Subcutaneous adipose tissue (tissue), 4 donors: Measurements from ENCODE around the gene FOXP1. TPM values are rescaled to one million over a fixed set of nuclear protein-coding genes. Genes with fewer than 3 reads are reported as not detected.

ENCODE experiments used
- total RNA-seq, 4 donors: library from RNA; depleted of rRNA; stranded (reverse); fragments of >200 nt; gene quantifications; one replicate each; pipeline ENCODE4 v1.1.0, GENCODE V29; 2016
- TF ChIP-seq, protein P1 (sequence below): fragments of 450-650 bp; IDR thresholded peaks from one replicate; pipeline ENCODE4 v1.5.1; 2016; ENCODE audit warnings: low read depth, mild to moderate bottlenecking, control low read depth, antibody characterized with exemption, moderate library complexity

The FOXP1 gene
- total RNA-seq, 4 donors from 2014 or later: 70.5 to 96.7 (median 88.0) TPM

GRCh38 chr3:71001303-71001830 lies 582.2 kb downstream of the FOXP1 start:
- TF ChIP-seq, protein P1, sequence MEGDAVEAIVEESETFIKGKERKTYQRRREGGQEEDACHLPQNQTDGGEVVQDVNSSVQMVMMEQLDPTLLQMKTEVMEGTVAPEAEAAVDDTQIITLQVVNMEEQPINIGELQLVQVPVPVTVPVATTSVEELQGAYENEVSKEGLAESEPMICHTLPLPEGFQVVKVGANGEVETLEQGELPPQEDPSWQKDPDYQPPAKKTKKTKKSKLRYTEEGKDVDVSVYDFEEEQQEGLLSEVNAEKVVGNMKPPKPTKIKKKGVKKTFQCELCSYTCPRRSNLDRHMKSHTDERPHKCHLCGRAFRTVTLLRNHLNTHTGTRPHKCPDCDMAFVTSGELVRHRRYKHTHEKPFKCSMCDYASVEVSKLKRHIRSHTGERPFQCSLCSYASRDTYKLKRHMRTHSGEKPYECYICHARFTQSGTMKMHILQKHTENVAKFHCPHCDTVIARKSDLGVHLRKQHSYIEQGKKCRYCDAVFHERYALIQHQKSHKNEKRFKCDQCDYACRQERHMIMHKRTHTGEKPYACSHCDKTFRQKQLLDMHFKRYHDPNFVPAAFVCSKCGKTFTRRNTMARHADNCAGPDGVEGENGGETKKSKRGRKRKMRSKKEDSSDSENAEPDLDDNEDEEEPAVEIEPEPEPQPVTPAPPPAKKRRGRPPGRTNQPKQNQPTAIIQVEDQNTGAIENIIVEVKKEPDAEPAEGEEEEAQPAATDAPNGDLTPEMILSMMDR: no peak

DNA sequence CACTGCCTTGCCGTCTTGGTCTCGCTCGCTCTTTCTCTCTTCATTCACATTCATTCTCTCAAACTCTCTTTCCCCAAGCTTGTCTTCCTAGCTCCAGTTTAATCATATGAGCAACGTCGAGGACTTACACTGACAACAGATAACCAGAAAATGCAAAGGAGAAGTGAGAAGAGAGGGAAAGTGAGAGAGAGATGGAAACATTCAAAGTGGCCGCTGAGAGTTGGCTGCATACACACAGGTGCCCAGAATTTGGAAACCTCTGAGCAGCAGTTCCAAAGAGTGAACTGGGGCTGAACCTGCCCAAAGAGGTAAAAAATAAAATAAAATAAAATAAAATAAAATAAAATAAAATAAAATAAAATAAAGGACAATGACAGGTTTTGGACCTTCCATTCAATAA lies 583.0 kb downstream of the FOXP1 start:
- TF ChIP-seq, protein P1: no peak

DNA sequence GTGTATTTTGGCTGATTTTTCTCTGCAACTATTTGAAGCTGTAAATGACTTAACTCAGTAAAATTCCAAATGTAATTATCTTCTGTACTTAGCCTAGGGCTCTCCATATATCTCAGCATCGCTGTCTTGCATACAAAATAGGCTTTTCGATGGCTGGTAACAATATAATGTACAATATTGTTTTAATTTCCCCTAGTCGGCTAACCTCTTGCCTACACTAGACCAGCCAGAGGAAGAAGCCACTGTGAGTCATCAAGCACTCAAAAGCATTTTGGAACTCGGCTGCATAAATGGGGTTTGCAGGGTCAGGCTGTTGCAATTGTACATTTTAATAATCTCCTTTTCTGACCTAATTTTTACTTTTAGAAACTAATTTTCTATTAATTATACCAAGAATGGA lies 583.8 kb downstream of the FOXP1 start:
- TF ChIP-seq, protein P1: no peak

DNA sequence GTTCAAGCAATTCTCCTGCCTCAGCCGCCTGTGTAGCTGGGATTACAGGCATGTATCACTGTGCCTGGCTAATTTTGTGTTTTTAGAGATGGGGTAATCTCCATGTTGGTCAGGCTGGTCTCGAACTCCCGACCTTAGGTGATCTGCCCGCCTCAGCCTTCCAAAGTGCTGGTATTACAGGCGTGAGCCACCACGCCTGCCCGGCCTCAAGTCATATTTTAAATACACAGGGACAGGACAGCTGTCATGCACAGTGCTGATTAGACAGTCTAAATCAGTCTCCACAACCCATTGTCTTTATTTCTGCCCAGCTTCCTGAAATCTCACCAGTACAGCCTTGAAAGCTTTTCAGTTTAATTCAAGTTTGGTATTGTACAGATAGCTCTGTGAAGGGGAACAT lies 587.4 kb downstream of the FOXP1 start:
- TF ChIP-seq, protein P1: no peak

DNA sequence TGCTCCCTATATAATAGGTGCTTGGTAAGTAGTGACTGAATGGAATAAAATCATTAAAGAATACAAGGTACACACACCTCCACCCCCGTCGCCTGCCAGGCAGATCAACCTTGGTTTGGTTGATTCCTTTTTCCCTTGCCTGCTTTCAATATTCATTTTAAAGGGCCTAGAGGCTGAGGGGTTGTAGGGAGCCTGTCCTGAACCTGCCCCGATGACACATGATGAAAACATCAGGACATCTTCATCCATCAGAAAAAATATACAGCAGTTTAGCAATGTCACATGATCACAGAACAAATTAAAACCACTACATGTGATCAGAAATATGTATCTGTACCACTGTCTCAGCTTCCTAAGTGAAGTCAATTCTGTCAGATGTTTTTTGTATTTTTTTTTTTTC lies 588.9 kb downstream of the FOXP1 start:
- TF ChIP-seq, protein P1: no peak

GRCh38 chr3:70992562-70993204 lies 590.8 kb downstream of the FOXP1 start:
- TF ChIP-seq, protein P1: no peak

- TF ChIP-seq, protein P1: no peak
Observed at GRCh38 chr3:70992131-70992530, 591.4 kb downstream of the FOXP1 start.
